H9 (cell line): ENCODE data around the gene CLDN34. TPM values are rescaled to one million over a fixed set of nuclear protein-coding genes. Genes with fewer than 3 reads are reported as not detected.

Source experiments
- DNase-seq: peaks from one replicate; pipeline ENCODE4 v3.0.0-alpha.2; 2017
- H2AFZ ChIP-seq: one replicate; pipeline ENCODE4 v1.6.1; 2013; ENCODE audit warnings: mild to moderate bottlenecking, low read length, control low read depth, moderate library complexity
- H2AK5ac ChIP-seq: 2 replicates; pipeline ENCODE4 v1.6.1; 2013; ENCODE audit warnings: low read length, control low read depth, mixed read lengths; ENCODE audit not compliant: insufficient read length
- H2BK120ac ChIP-seq: one replicate; pipeline ENCODE4 v1.6.1; 2013; ENCODE audit warnings: low read depth, mild to moderate bottlenecking, low read length, control low read depth, inconsistent platforms; ENCODE audit not compliant: poor library complexity, severe bottlenecking
- H2BK12ac ChIP-seq: 2 replicates; pipeline ENCODE4 v1.6.1; 2013; ENCODE audit warnings: low read length, control low read depth, mixed read lengths, low read depth; ENCODE audit not compliant: insufficient read length
- H2BK15ac ChIP-seq: 2 replicates; pipeline ENCODE4 v1.6.1; 2013; ENCODE audit warnings: low read depth, low read length, control low read depth
- H2BK20ac ChIP-seq: one replicate; pipeline ENCODE4 v1.6.1; 2013; ENCODE audit warnings: low read depth, mild to moderate bottlenecking, low read length, control low read depth, inconsistent platforms; ENCODE audit not compliant: poor library complexity, severe bottlenecking
- H2BK5ac ChIP-seq: 2 replicates; pipeline ENCODE4 v1.6.1; 2013; ENCODE audit warnings: low read length, control low read depth, mixed read lengths; ENCODE audit not compliant: insufficient read length
- H3K14ac ChIP-seq: 2 replicates; pipeline ENCODE4 v1.6.1; 2013; ENCODE audit warnings: low read length, control low read depth; ENCODE audit not compliant: insufficient read depth
- H3K18ac ChIP-seq: 2 replicates; pipeline ENCODE4 v1.6.1; 2013; ENCODE audit warnings: low read depth, mild to moderate bottlenecking, mixed read lengths, low read length, control low read depth; ENCODE audit not compliant: insufficient read length
- H3K23ac ChIP-seq: 2 replicates; pipeline ENCODE4 v1.6.1; 2013; ENCODE audit warnings: low read length, control low read depth, mixed read lengths, low read depth; ENCODE audit not compliant: insufficient read length
- H3K23me2 ChIP-seq: 2 replicates; pipeline ENCODE4 v1.6.1; 2013; ENCODE audit warnings: low read depth, mild to moderate bottlenecking, mixed read lengths, low read length, control low read depth; ENCODE audit not compliant: insufficient read length, poor library complexity, severe bottlenecking
- H3K27ac ChIP-seq: 2 replicates; pipeline ENCODE4 v1.5.1; 2013; ENCODE audit warnings: low read length, control low read depth, mixed read lengths, low read depth; ENCODE audit not compliant: insufficient read length
- H3K27me3 ChIP-seq: 2 replicates; pipeline ENCODE4 v1.6.1; 2013; ENCODE audit warnings: low read length, control low read depth, inconsistent platforms; ENCODE audit not compliant: insufficient read depth
- H3K4ac ChIP-seq: 2 replicates; pipeline ENCODE4 v1.6.1; 2013; ENCODE audit warnings: low read depth, mild to moderate bottlenecking, control low read depth, inconsistent platforms, low read length, moderate library complexity
- H3K4me1 ChIP-seq: 2 replicates; pipeline ENCODE4 v1.6.1; 2013; ENCODE audit warnings: low read length, control low read depth, inconsistent platforms; ENCODE audit not compliant: insufficient read depth
- H3K4me2 ChIP-seq: 2 replicates; pipeline ENCODE4 v1.6.1; 2013; ENCODE audit warnings: low read length, control low read depth, mixed read lengths; ENCODE audit not compliant: insufficient read length, insufficient read depth
- H3K56ac ChIP-seq: 2 replicates; pipeline ENCODE4 v1.6.1; 2013; ENCODE audit warnings: low read depth, mild to moderate bottlenecking, mixed read lengths, low read length, control low read depth; ENCODE audit not compliant: insufficient read length
- H3K79me1 ChIP-seq: 2 replicates; pipeline ENCODE4 v1.6.1; 2013; ENCODE audit warnings: low read depth, mild to moderate bottlenecking, moderate library complexity, low read length, control low read depth, inconsistent platforms; ENCODE audit not compliant: insufficient read depth, poor library complexity, severe bottlenecking
- H3K79me2 ChIP-seq: 2 replicates; pipeline ENCODE4 v1.6.1; 2013; ENCODE audit warnings: low read length, control low read depth, inconsistent platforms; ENCODE audit not compliant: insufficient read depth
- H3K9ac ChIP-seq: 2 replicates; pipeline ENCODE4 v1.6.1; 2013; ENCODE audit warnings: low read length, control low read depth, mixed read lengths; ENCODE audit not compliant: insufficient read length; ENCODE audit errors: extremely low read depth
- H3K9me3 ChIP-seq: one replicate; pipeline ENCODE4 v1.6.1; 2013; ENCODE audit warnings: low read depth, low read length, inconsistent platforms; ENCODE audit not compliant: control insufficient read depth
- H3T11ph ChIP-seq: one replicate; pipeline ENCODE4 v1.6.1; 2013; ENCODE audit warnings: mild to moderate bottlenecking, low read length, control low read depth, inconsistent platforms
- H4K20me1 ChIP-seq: one replicate; pipeline ENCODE4 v1.6.1; 2013; ENCODE audit not compliant: control insufficient read depth, insufficient read length, insufficient read depth
- H4K5ac ChIP-seq: 2 replicates; pipeline ENCODE4 v1.6.1; 2013; ENCODE audit warnings: low read depth, mild to moderate bottlenecking, mixed read lengths, low read length, control low read depth; ENCODE audit not compliant: insufficient read length
- H4K8ac ChIP-seq: replicated peaks from 2 replicates; pipeline ENCODE4 v1.6.1; 2013; ENCODE audit warnings: low read length, control low read depth, mixed read lengths, low read depth; ENCODE audit not compliant: insufficient read length
- H4K91ac ChIP-seq: 2 replicates; pipeline ENCODE4 v1.6.1; 2013; ENCODE audit warnings: low read depth, mild to moderate bottlenecking, moderate library complexity, mixed read lengths, low read length, control low read depth; ENCODE audit not compliant: insufficient read length
- H3K27ac Mint-ChIP-seq, 3 experiments: 2 replicates in 2 of 3; 3 replicates in 1 of 3; pipeline ENCODE4 v1.8.0; 2020 to 2021; ENCODE audit warnings: mixed read lengths in 3 of 3, mild to moderate bottlenecking in 1 of 3, moderate library complexity in 1 of 3
- H3K27me3 Mint-ChIP-seq: 2 replicates; pipeline ENCODE4 v1.8.0; 2021; ENCODE audit warnings: low read depth, mild to moderate bottlenecking, moderate library complexity, mixed read lengths
- H3K36me3 Mint-ChIP-seq, 3 experiments: 2 replicates in 2 of 3; 3 replicates in 1 of 3; pipeline ENCODE4 v1.8.0; 2020 to 2021; ENCODE audit warnings: low read depth in 3 of 3, mixed read lengths in 3 of 3; ENCODE audit not compliant: insufficient read depth in 1 of 3
- H3K4me1 Mint-ChIP-seq, 2 experiments: 2 replicates each; pipeline ENCODE4 v1.8.0; 2020; ENCODE audit warnings: mixed read lengths in 2 of 2
- H3K4me3 Mint-ChIP-seq, 2 experiments: 2 replicates in 1 of 2; 3 replicates in 1 of 2; pipeline ENCODE4 v1.8.0; 2020 to 2021; ENCODE audit warnings: mild to moderate bottlenecking in 2 of 2, mixed read lengths in 2 of 2, moderate library complexity in 1 of 2
- H3K9me3 Mint-ChIP-seq, 2 experiments: 2 replicates in 1 of 2; 3 replicates in 1 of 2; pipeline ENCODE4 v1.8.0; 2020; ENCODE audit warnings: mild to moderate bottlenecking in 2 of 2, mixed read lengths in 2 of 2, moderate library complexity in 1 of 2
- CTCF ChIP-seq: fragments of 200-600 bp; sonication (generic); conservative IDR thresholded peaks from 3 replicates; pipeline ENCODE4 v1.8.0; 2021; ENCODE audit warnings: antibody characterized with exemption, mild to moderate bottlenecking
- WGBS: extraction: QIAGEN DNeasy Blood & Tissue Kit; methylation state at CpG from one replicate; pipeline ENCODE4 v1.1.7; 2013; ENCODE audit warnings: missing lambda C conversion rate, low lambda C conversion rate, mixed read lengths; ENCODE audit not compliant: insufficient read length; ENCODE audit errors: extremely low coverage; 5-methylcytosine and 5-hydroxymethylcytosine counted together
- total RNA-seq: library from RNA; stranded (reverse); gene quantifications from 2 replicates; pipeline ENCODE4 v1.2.1, GENCODE V29; 2021

Gene CLDN34
- total RNA-seq, 1 experiment from 2014 or later: 0.39 TPM

DNA sequence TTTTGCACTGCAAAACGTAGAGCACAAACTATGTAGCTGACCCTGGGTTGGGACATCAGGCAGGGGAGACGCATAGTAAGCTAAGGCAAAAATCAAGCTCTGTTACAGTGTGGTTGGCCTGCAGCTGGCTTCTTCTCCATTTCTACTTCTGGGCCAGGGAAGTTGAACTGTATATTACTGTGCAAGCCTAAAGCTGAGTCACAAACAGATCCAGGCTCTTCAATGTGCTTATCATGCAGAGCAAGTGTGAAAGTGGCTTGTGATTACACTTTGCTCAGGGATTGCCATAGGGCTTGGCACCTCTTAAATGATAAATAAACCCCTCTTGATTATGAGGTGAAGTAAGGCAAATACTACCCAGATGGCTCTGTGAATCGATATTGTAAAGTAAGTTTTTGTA lies 40.5 kb downstream of the CLDN34 start:
- no peaks in the 10 kb centered on the region for H3K79me1 ChIP-seq
- no peaks in the 10 kb centered on the region for H3K79me2 ChIP-seq
- no peak overlapping the region for H3K9ac ChIP-seq
- H3K23me2 ChIP-seq: no peaks in the 10 kb centered on the region
- no peaks in the 10 kb centered on the region for H3K27me3 ChIP-seq
- no peak overlapping the region for H3K18ac ChIP-seq
- no peaks in the 10 kb centered on the region for H3K9me3 ChIP-seq
- no peak overlapping the region for H4K91ac ChIP-seq
- no peak overlapping the region for H3T11ph ChIP-seq
- no peak overlapping the region for H3K56ac ChIP-seq
- H4K20me1 ChIP-seq: no peaks in the 10 kb centered on the region
- peaks cover 3 to 4% (median 3%) of the 10 kb centered on the region in 3 experiments; a peak in 5 of 7 replicates for H3K36me3 Mint-ChIP-seq
- H2BK120ac ChIP-seq: no peak overlapping the region
- H3K23ac ChIP-seq: no peak overlapping the region
- H2BK20ac ChIP-seq: no peak overlapping the region
- H3K4me2 ChIP-seq: no peak overlapping the region
- peaks cover 38 to 42% of the 10 kb centered on the region in 2 experiments for H3K4me1 Mint-ChIP-seq
- no CpG with 5 or more reads among the region's 3 CpGs for WGBS
- no peak overlapping the region for H4K8ac ChIP-seq
- H2BK12ac ChIP-seq: no peak overlapping the region
- no peak for TF ChIP-seq CTCF
- no peak overlapping the region for H3K4me3 Mint-ChIP-seq
- H2AK5ac ChIP-seq: no peak overlapping the region
- DNase-seq: no peak
- H3K27ac ChIP-seq: no peak overlapping the region
- H4K5ac ChIP-seq: no peak overlapping the region
- H2BK15ac ChIP-seq: no peak overlapping the region
- H2AFZ ChIP-seq: no peak overlapping the region
- no peaks in the 10 kb centered on the region for H3K27me3 Mint-ChIP-seq
- peaks cover 40 to 52% of the 10 kb centered on the region in 2 experiments for H3K9me3 Mint-ChIP-seq
- no peak overlapping the region for H2BK5ac ChIP-seq
- H3K4me1 ChIP-seq: peaks cover 15% of the 10 kb centered on the region
- no peak overlapping the region for H3K14ac ChIP-seq
- no peak overlapping the region for H3K27ac Mint-ChIP-seq
- no peak overlapping the region for H3K4ac ChIP-seq
